Measurements from ENCODE around the gene CZIB.

The CZIB gene

GRCh38 chr1:53197291-53198200, 22.9 kb downstream of the CZIB start:
- Histone ChIP-seq H3K27ac (ENCODE audit: poor library complexity, severe bottlenecking) (peak overlapping the region; percentile 73), H3K9me3 (ENCODE audit: severe bottlenecking) (no peaks in the 10 kb centered on the region), H3K27me3 (ENCODE audit: insufficient read depth, poor library complexity, severe bottlenecking) (no peaks in the 10 kb centered on the region), H3K4me1 (ENCODE audit: insufficient read depth, poor library complexity, severe bottlenecking) (peaks cover 19% of the 10 kb centered on the region), H3K4me3 (ENCODE audit: severe bottlenecking) (peak overlapping the region; percentile 95), H3K36me3 (ENCODE audit: low read depth) (peaks cover 11% of the 10 kb centered on the region; the same call in 1 of the 2 replicates)
- TF ChIP-seq, protein P1, sequence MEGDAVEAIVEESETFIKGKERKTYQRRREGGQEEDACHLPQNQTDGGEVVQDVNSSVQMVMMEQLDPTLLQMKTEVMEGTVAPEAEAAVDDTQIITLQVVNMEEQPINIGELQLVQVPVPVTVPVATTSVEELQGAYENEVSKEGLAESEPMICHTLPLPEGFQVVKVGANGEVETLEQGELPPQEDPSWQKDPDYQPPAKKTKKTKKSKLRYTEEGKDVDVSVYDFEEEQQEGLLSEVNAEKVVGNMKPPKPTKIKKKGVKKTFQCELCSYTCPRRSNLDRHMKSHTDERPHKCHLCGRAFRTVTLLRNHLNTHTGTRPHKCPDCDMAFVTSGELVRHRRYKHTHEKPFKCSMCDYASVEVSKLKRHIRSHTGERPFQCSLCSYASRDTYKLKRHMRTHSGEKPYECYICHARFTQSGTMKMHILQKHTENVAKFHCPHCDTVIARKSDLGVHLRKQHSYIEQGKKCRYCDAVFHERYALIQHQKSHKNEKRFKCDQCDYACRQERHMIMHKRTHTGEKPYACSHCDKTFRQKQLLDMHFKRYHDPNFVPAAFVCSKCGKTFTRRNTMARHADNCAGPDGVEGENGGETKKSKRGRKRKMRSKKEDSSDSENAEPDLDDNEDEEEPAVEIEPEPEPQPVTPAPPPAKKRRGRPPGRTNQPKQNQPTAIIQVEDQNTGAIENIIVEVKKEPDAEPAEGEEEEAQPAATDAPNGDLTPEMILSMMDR (IDR thresholded peaks at IDR 0.05; ENCODE audit: poor library complexity, severe bottlenecking) = no peak
- DNase-seq (ENCODE audit: low spot score) = no peak
- ATAC-seq (ENCODE audit: low read depth) = 0 out of 3 replicates have a peak, but pooled peaks have one; percentile 7

DNA sequence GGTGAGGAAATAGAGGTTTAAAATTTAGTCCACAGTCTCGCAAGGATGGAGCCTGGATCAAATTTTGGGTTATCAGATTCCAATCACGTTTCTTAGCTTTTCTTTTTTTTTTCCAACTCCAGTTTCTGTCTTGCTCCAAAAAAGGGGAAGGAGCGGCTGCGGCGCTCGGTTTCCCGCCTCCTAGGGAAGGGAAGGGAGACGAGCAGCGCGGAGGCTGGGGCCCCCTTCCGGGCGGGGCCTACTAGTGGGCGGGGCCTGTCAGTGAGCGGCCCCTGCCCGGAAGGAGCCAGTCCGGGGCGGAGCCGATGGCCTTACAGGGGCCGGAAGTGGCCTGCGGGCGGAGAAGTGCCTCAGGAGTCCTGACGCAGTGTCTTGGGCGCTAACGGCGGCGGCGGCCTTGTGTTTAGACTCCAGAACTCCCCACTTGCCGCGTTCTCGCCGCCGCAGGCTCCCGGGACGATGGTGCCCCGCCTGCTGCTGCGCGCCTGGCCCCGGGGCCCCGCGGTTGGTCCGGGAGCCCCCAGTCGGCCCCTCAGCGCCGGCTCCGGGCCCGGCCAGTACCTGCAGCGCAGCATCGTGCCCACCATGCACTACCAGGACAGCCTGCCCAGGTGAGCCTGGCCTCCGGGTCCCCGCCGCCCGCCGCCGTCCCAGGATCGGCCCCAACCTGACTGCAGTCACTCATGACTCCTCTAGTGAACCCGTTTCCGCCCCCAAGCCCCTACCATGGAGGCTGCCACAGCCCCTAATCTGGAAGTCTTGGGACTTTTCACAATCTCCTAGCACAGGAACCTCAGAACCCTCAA, 23.7 kb downstream of the CZIB start, which contains the start of gene CPT2:
Gene CPT2, plus strand, starts transcription at position 340 of the 806 bp plus-strand sequence. Its CDS starts 120 bp downstream, at position 460.
- ATAC-seq (ENCODE audit: low read depth) (peak; percentile 97), DNase-seq (ENCODE audit: low spot score) (peak; percentile 94)
- Histone ChIP-seq H3K27me3 (ENCODE audit: insufficient read depth, poor library complexity, severe bottlenecking) (no peaks in the 10 kb centered on the region), H3K27ac (ENCODE audit: poor library complexity, severe bottlenecking) (peak within 1 kb of the TSS; percentile 73), H3K36me3 (ENCODE audit: low read depth) (peaks cover 3% of the 10 kb centered on the region; the same call in 1 of the 2 replicates), H3K4me1 (ENCODE audit: insufficient read depth, poor library complexity, severe bottlenecking) (peaks cover 19% of the 10 kb centered on the region), H3K4me3 (ENCODE audit: severe bottlenecking) (peak within 1 kb of the TSS; percentile 95), H3K9me3 (ENCODE audit: severe bottlenecking) (no peaks in the 10 kb centered on the region)
- TF ChIP-seq, protein P1 (IDR thresholded peaks at IDR 0.05; ENCODE audit: poor library complexity, severe bottlenecking) = no peak

- Histone ChIP-seq H3K4me1 (ENCODE audit: insufficient read depth, poor library complexity, severe bottlenecking) (peaks cover 19% of the 10 kb centered on the region), H3K36me3 (ENCODE audit: low read depth) (0 out of 2 replicates have a peak, but pooled peaks cover 3% of the 10 kb centered on the region), H3K27ac (ENCODE audit: poor library complexity, severe bottlenecking) (peak overlapping the region; percentile 73), H3K27me3 (ENCODE audit: insufficient read depth, poor library complexity, severe bottlenecking) (no peaks in the 10 kb centered on the region), H3K4me3 (ENCODE audit: severe bottlenecking) (peak overlapping the region; percentile 95), H3K9me3 (ENCODE audit: severe bottlenecking) (no peaks in the 10 kb centered on the region)
- ATAC-seq (ENCODE audit: low read depth) (no peak), DNase-seq (ENCODE audit: low spot score) (no peak)
- TF ChIP-seq, protein P1 (IDR thresholded peaks at IDR 0.05; ENCODE audit: poor library complexity, severe bottlenecking) = no peak
Measured at GRCh38 chr1:53196017-53196484, 24.4 kb downstream of the CZIB start.

- peaks cover 19% of the 10 kb centered on the region for H3K4me1 ChIP-seq (ENCODE audit: insufficient read depth, poor library complexity, severe bottlenecking)
- H3K27ac ChIP-seq (ENCODE audit: poor library complexity, severe bottlenecking) = no peak overlapping the region
Measured at GRCh38 chr1:53195246-53196016, 25.0 kb downstream of the CZIB start.

More at GRCh38 chr1:53195246-53196016, 25.0 kb downstream of the CZIB start:
- Histone ChIP-seq H3K9me3 (ENCODE audit: severe bottlenecking) (no peaks in the 10 kb centered on the region), H3K27me3 (ENCODE audit: insufficient read depth, poor library complexity, severe bottlenecking) (no peaks in the 10 kb centered on the region), H3K4me3 (ENCODE audit: severe bottlenecking) (no peak overlapping the region), H3K36me3 (ENCODE audit: low read depth) (0 out of 2 replicates have a peak, but pooled peaks cover 3% of the 10 kb centered on the region)
- no peak for ATAC-seq (ENCODE audit: low read depth)
- TF ChIP-seq, protein P1 (IDR thresholded peaks at IDR 0.05; ENCODE audit: poor library complexity, severe bottlenecking) = no peak
- DNase-seq (ENCODE audit: low spot score) = no peak
